SK-N-MC (cell line): ENCODE data around the gene ABITRAM.
"Not testable (repeated sequence)": the region's sequence is repeated elsewhere in the genome, so short reads cannot be mapped to it uniquely, and the experiment has no call there.

Experiments used
- DNase-seq: peaks from one replicate; pipeline ENCODE4 v3.0.0-alpha.2; 2011; ENCODE audit warnings: low read depth, low spot score
- H3K27ac ChIP-seq: fragments of 200-600 bp; sonication (generic); 2 replicates; pipeline ENCODE4 v1.5.1; 2016; ENCODE audit warnings: mixed run types
- H3K36me3 ChIP-seq: fragments of 200-600 bp; sonication (generic); 2 replicates; pipeline ENCODE4 v1.6.1; 2017; ENCODE audit warnings: antibody characterized with exemption, low read length, mixed read lengths; ENCODE audit not compliant: insufficient read depth
- H3K4me3 ChIP-seq: fragments of 200-600 bp; sonication (generic); 2 replicates; pipeline ENCODE4 v1.5.1; 2016
- H3K9ac ChIP-seq: fragments of 200-600 bp; sonication (generic); 2 replicates; pipeline ENCODE4 v1.8.0; 2017; ENCODE audit warnings: mixed run types, mixed read lengths; ENCODE audit not compliant: insufficient read length
- H3K9me3 ChIP-seq: fragments of 200-600 bp; sonication (generic); 2 replicates; pipeline ENCODE4 v1.6.1; 2017; ENCODE audit warnings: low read depth, mild to moderate bottlenecking, antibody characterized with exemption, low read length, moderate library complexity, mixed read lengths
- EZH2 ChIP-seq: fragments of 200-600 bp; sonication (generic); IDR thresholded peaks from one replicate; pipeline ENCODE4 v1.6.1; 2017; ENCODE audit warnings: antibody characterized with exemption
- FOXP2 ChIP-seq: optimal IDR thresholded peaks from 2 replicates; pipeline ENCODE3; 2011; ENCODE audit warnings: mild to moderate bottlenecking, moderate library complexity; ENCODE audit not compliant: insufficient read depth; ENCODE audit errors: extremely low read length, control extremely low read depth
- POLR2AphosphoS5 ChIP-seq: IDR thresholded peaks from 2 replicates; pipeline ENCODE4 v1.6.1; 2012; ENCODE audit warnings: mild to moderate bottlenecking, low read depth, low read length, borderline replicate concordance

ABITRAM gene

DNA sequence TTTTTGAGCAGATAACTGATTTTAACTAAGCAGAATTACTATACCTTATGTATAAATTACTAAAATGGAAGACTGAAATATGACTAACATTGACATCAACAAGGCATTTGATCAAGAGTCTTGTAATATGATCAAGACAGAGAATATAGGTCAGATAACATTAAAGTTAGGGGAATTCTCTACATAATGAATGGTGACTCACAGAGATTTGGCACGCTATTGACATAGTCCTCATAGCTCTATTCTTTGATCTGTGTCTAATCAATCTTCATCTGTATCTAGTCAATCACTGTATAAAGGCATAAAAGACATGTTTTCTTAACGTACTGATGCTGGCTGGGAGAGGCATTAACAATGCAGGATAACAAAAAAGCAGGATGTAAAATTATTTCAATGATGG is 17.4 kb downstream of the ABITRAM start:
- DNase-seq = no peak
- Histone ChIP-seq H3K9ac (no peak overlapping the region), H3K36me3 (peaks cover 3% of the 10 kb centered on the region; the same call in 1 of the 2 replicates), H3K9me3 (no peaks in the 10 kb centered on the region), H3K4me3 (no peak overlapping the region), H3K27ac (no peak overlapping the region)
- no peak for TF ChIP-seq POLR2AphosphoS5
- TF ChIP-seq FOXP2 = no peak
- TF ChIP-seq EZH2 = no peak

DNA sequence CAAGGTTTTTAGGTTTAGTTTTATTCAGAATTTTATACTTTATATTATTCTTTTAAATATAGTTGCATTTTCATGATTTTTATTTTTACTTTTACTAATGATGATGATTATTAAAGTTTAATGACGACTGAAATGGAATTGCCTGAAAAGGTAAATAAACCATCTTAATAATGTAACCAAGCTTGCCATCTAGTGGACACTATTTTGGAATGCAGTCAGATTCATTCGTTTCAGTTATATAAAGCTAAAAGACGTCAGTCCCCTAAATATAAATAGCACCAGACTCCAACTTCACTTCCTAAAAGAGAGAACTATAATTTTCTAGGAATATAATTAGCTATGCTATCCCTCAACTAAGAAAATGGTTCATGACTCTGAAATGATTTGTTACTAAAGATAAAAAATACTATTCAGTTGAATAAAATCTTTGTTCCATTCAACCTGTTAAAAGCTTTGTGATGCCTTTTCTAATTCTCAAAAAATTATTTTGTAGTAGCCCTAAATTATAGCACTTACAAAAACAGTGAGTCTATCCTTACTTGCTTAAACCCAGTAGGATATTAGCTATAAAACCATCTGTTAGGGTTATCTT is 19.9 kb downstream of the ABITRAM start:
- H3K9ac ChIP-seq = no peak overlapping the region
- no peak for DNase-seq
- no peak overlapping the region for H3K4me3 ChIP-seq
- H3K27ac ChIP-seq = no peak overlapping the region
- peaks cover 3% of the 10 kb centered on the region; the same call in 1 of the 2 replicates for H3K36me3 ChIP-seq
- TF ChIP-seq EZH2 = no peak
- TF ChIP-seq FOXP2 = no peak
- TF ChIP-seq POLR2AphosphoS5 = no peak
- no peaks in the 10 kb centered on the region for H3K9me3 ChIP-seq

DNA sequence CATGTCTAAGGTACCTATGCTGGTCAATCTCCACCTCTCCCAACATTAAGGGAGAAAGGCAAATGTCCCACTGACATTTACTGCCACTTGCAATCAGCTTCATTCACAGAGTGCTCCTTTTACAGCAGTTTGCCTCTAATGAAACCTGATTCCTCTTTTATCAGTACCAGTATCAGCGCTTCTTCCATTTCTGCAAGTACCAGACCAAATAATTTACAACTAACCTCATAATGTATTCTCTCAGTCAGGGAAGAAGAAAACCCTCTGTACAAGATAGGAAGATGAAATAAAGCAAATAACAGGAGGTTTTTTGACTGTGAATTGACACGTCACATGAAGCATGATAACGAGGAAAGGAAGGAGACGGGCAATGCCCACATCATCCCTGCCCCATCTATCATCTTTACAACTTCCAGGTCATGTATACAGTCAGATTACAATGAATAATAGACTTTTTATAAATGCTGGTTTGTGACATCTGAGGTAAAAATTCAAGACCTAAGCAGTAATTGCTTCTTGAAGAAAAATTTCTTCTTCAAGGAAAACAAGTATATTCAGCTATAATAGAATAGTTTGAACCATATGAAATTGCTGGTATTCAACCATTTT is 21.9 kb downstream of the ABITRAM start:
- DNase-seq = no peak
- H3K4me3 ChIP-seq = no peak overlapping the region
- TF ChIP-seq POLR2AphosphoS5 = no peak
- no peak for TF ChIP-seq EZH2
- no peak for TF ChIP-seq FOXP2
- peaks cover 3% of the 10 kb centered on the region; the same call in 1 of the 2 replicates for H3K36me3 ChIP-seq
- H3K9me3 ChIP-seq = no peaks in the 10 kb centered on the region
- H3K27ac ChIP-seq = no peak overlapping the region
- no peak overlapping the region for H3K9ac ChIP-seq

DNA sequence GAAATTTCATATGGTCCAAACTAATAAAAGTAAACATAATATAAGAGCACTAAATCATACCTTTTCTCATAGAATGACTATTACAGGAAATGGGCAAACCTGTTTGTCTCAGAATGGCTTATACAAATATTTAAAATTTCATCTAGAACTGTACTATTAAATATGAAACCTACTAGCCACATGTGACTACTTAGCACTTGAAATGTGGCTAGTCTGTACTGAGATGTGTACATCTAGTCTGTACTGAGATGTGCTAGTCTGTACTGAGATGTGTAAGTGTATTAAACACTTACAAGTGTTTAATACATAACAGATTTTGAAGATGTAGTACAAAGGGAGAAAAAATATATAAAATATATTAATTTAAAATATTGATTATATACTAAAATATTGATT is 22.4 kb downstream of the ABITRAM start:
- H3K27ac ChIP-seq = no peak overlapping the region
- DNase-seq = no peak
- no peak overlapping the region for H3K9ac ChIP-seq
- H3K9me3 ChIP-seq = no peaks in the 10 kb centered on the region
- H3K4me3 ChIP-seq = no peak overlapping the region
- peaks cover 3% of the 10 kb centered on the region; the same call in 1 of the 2 replicates for H3K36me3 ChIP-seq
- TF ChIP-seq POLR2AphosphoS5 (no peak), FOXP2 (no peak), EZH2 (no peak)

DNA sequence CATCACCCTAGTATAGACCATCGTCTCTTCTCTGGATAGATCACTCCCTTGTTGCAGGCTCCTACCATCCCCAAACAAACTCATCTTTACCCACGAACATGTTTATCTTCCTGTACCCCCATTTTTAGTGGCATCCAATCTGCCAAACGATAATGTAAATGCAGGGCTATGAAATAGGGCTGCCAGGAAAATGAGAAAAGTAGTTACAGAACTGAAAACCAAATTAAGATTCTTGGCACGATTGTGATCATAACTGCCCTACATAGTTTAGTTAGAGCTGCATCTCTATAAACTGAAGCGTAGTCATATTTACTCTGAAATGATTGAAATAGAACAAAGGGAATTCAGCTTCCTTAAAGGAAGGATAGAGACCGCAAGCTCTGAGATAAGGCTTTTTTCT is 26.1 kb downstream of the ABITRAM start:
- no peaks in the 10 kb centered on the region for H3K9me3 ChIP-seq
- TF ChIP-seq FOXP2 = no peak
- no peak for TF ChIP-seq EZH2
- no peak for TF ChIP-seq POLR2AphosphoS5
- H3K36me3 ChIP-seq = no peaks in the 10 kb centered on the region
- no peak for DNase-seq
- H3K4me3 ChIP-seq = no peak overlapping the region
- H3K9ac ChIP-seq = no peak overlapping the region
- no peak overlapping the region for H3K27ac ChIP-seq

DNA sequence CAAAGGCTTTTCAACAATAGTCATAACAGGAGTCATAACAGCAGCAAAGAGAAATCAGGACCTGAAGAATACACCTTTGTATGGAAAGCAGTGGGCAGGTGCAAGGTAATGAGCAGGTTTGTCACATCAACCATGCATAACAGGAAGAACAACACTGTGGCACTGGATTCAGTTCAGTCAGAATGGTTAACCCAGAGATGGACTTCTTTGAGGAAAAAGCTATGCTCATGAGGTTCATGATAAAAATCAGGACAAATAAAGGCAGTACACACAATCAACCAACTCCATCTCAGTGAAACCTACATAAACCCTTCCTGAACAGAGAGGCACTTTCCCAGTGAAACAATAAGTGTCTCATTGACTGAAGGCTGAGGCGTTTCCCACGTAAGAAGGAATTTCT is 27.0 kb downstream of the ABITRAM start:
- H3K36me3 ChIP-seq = no peaks in the 10 kb centered on the region
- H3K9me3 ChIP-seq = no peaks in the 10 kb centered on the region
- H3K4me3 ChIP-seq = no peak overlapping the region
- no peak overlapping the region for H3K27ac ChIP-seq
- no peak for DNase-seq
- no peak for TF ChIP-seq POLR2AphosphoS5
- no peak for TF ChIP-seq EZH2
- no peak for TF ChIP-seq FOXP2
- H3K9ac ChIP-seq = no peak overlapping the region

DNA sequence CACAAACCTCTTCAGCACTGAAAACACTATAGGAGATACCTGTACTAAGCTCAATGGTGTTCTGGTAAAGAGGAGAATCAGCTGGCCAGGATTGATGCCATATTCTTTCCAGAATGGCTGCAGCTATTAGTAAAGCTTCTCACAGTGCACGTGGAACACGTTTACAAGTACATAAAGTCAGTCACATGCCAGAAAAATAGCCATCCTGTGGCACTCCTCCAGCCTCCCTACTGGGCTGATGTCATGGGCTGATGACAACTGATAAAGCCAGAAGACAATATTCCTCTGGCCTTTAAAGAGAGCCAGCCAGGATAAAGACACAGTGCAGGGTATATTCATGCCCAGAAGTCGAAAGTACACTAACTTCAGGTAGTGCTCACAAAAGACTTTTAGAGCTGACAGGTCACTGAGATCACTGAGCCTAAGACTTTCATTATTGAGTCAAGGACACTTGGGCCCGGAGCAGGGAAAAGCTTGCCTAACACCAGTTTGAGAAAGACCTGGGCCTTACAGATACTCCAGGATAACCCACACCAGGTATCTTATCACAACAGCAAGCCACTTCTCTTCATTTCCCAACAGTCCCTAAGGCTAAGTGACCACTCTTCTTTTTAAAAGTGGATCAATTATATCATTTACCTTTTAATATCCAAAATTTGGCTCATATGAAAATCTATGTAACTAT is 29.4 kb downstream of the ABITRAM start:
- Histone ChIP-seq H3K27ac (no peak overlapping the region), H3K36me3 (no peaks in the 10 kb centered on the region), H3K4me3 (no peak overlapping the region), H3K9ac (no peak overlapping the region), H3K9me3 (no peaks in the 10 kb centered on the region)
- TF ChIP-seq FOXP2 (no peak), EZH2 (no peak), POLR2AphosphoS5 (no peak)
- no peak for DNase-seq

DNA sequence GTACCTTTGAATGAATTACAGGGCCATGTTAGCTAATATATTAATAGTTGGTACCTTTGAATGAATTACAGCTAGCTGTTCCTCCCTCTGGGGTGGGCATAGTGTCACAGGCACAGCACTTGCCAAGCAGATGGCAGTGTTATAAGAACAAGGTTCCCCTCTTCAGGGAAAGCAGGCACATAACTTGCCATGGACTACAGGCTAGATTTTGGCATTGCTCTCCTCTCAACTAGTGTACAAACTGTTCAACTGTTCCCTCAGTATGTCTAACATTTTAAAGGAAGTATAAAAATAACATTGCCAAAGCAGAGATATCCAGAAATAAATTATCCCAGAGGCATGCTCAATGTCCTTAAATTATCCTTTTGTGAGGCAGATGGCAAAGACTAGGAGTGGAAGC is 33.7 kb downstream of the ABITRAM start:
- no peak for DNase-seq
- Histone ChIP-seq H3K36me3 (peaks cover 14% of the 10 kb centered on the region), H3K27ac (peak overlapping the region; percentile 75), H3K4me3 (peak overlapping the region; percentile 6; the same call in 1 of the 2 replicates), H3K9me3 (no peaks in the 10 kb centered on the region), H3K9ac (no peak overlapping the region)
- TF ChIP-seq POLR2AphosphoS5 = no peak
- TF ChIP-seq FOXP2 = no peak
- no peak for TF ChIP-seq EZH2

DNA sequence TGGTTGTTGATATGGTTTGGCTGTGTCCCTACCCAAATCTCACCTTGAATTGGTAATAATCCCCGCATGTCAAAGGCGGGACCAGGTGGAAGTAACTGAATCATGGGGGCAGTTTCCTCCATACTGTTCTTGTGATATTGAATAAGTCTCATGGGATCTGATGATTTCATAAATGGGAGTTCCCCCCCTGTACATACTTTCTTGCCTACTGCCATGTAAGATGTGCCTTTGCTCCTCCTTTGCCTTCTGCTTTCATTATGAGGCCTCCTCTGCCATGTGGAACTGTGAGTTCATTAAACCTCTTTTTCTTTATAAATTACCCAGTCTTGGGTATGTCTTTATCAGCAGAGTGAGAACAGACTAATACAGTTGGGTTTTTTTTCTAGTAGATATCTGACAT is 37.2 kb downstream of the ABITRAM start:
- not testable (repeated sequence) for H3K9ac ChIP-seq, H3K27ac ChIP-seq, DNase-seq, H3K9me3 ChIP-seq, H3K4me3 ChIP-seq
- H3K36me3 ChIP-seq = peaks cover 14% of the 10 kb centered on the region
